ENCODE measurements around the gene GMEB1. TPM values are rescaled to one million over a fixed set of nuclear protein-coding genes. Genes with fewer than 3 reads are reported as not detected.
"Not testable (repeated sequence)": the region's sequence is repeated elsewhere in the genome, so short reads cannot be mapped to it uniquely, and the experiment has no call there.

GMEB1 gene
- total RNA-seq, 4 donors from 2014 or later, result 11.6 to 17.4 (median 14.5) TPM

- no peak overlapping the region for H3K27ac ChIP-seq
- H3K36me3 ChIP-seq, result peaks cover 9% of the 10 kb centered on the region
- H3K9me3 ChIP-seq, result no peaks in the 10 kb centered on the region
- TF ChIP-seq POLR2A (IDR thresholded peaks at IDR 0.05) (no peak), POLR2AphosphoS5 (IDR thresholded peaks at IDR 0.05) (no peak), CTCF (IDR thresholded peaks at IDR 0.05) (no peak), EP300 (IDR thresholded peaks at IDR 0.05) (no peak)
- H3K27me3 ChIP-seq, result no peaks in the 10 kb centered on the region
- DNase-seq (ENCODE audit: low spot score in 2 of 2), result no peak
- peaks cover 4% of the 10 kb centered on the region for H3K4me1 ChIP-seq
- H3K4me3 ChIP-seq, result no peak overlapping the region
Measured at GRCh38 chr1:28719332-28719619, 50.7 kb downstream of the GMEB1 start.

- DNase-seq (ENCODE audit: low spot score in 2 of 2), result no peak
- no peaks in the 10 kb centered on the region for H3K36me3 ChIP-seq
- WGBS, result 55% methylated on average over 5 of the region's 5 CpGs
- H3K4me1 ChIP-seq, result peaks cover 4% of the 10 kb centered on the region
- H3K4me3 ChIP-seq, result no peak overlapping the region
- no peaks in the 10 kb centered on the region for H3K27me3 ChIP-seq
- H3K27ac ChIP-seq, result no peak overlapping the region
- H3K9me3 ChIP-seq, result no peaks in the 10 kb centered on the region
- TF ChIP-seq POLR2A (IDR thresholded peaks at IDR 0.05) (no peak), POLR2AphosphoS5 (IDR thresholded peaks at IDR 0.05) (no peak), CTCF (IDR thresholded peaks at IDR 0.05) (no peak), EP300 (IDR thresholded peaks at IDR 0.05) (no peak)
Measured at GRCh38 chr1:28720376-28720775, 51.8 kb downstream of the GMEB1 start.

- not testable (repeated sequence) for H3K36me3 ChIP-seq; H3K4me1 ChIP-seq; H3K4me3 ChIP-seq; H3K27me3 ChIP-seq; H3K27ac ChIP-seq; DNase-seq (ENCODE audit: low spot score in 2 of 2); H3K9me3 ChIP-seq
- WGBS, result 81% methylated on average over 18 of the region's 18 CpGs
Measured at GRCh38 chr1:28721927-28722326, 53.3 kb downstream of the GMEB1 start.

GRCh38 chr1:28725365-28725764, 56.8 kb downstream of the GMEB1 start:
- not testable (repeated sequence) for H3K36me3 ChIP-seq; H3K4me1 ChIP-seq; DNase-seq (ENCODE audit: low spot score in 2 of 2); H3K27me3 ChIP-seq; H3K27ac ChIP-seq; H3K9me3 ChIP-seq; H3K4me3 ChIP-seq
- 88% methylated on average over 5 of the region's 5 CpGs for WGBS

- H3K27me3 ChIP-seq, result no peaks in the 10 kb centered on the region
- 12% methylated on average over 15 of the region's 15 CpGs for WGBS
- peak overlapping the region; percentile 99 for H3K27ac ChIP-seq
- H3K36me3 ChIP-seq, result peaks cover 17% of the 10 kb centered on the region
- H3K9me3 ChIP-seq, result no peaks in the 10 kb centered on the region
- peaks cover 43% of the 10 kb centered on the region for H3K4me1 ChIP-seq
- TF ChIP-seq POLR2AphosphoS5 (IDR thresholded peaks at IDR 0.05), result no peak
- no peak for TF ChIP-seq POLR2A (IDR thresholded peaks at IDR 0.05)
- TF ChIP-seq CTCF (IDR thresholded peaks at IDR 0.05), result no peak
- no peak for TF ChIP-seq EP300 (IDR thresholded peaks at IDR 0.05)
- no peak for DNase-seq (ENCODE audit: low spot score in 2 of 2)
- peak overlapping the region; percentile 97 for H3K4me3 ChIP-seq
Measured at GRCh38 chr1:28735961-28736449, 67.4 kb downstream of the GMEB1 start.

GRCh38 chr1:28736450-28737306, 68.1 kb downstream of the GMEB1 start, which contains the start of gene YTHDF2:
Gene YTHDF2, plus strand, starts transcription at chr1:28736940. Its CDS starts 181 bp downstream, at chr1:28737121.
- peak; percentile 98 for DNase-seq (ENCODE audit: low spot score in 2 of 2)
- WGBS, result under 1% methylated on average over 58 of the region's 92 CpGs

More at GRCh38 chr1:28736450-28737306, 68.1 kb downstream of the GMEB1 start, which contains the start of gene YTHDF2:
- Histone ChIP-seq H3K27me3 (no peaks in the 10 kb centered on the region), H3K4me1 (peaks cover 50% of the 10 kb centered on the region), H3K27ac (peak within 1 kb of the TSS; percentile 99), H3K4me3 (peak within 1 kb of the TSS; percentile 97), H3K9me3 (no peaks in the 10 kb centered on the region), H3K36me3 (peaks cover 23% of the 10 kb centered on the region)
- peak in 1 of 2 donors; percentile 91 for TF ChIP-seq POLR2A (IDR thresholded peaks at IDR 0.05)
- TF ChIP-seq EP300 (IDR thresholded peaks at IDR 0.05), result no peak
- peak; percentile 83 to 94 for TF ChIP-seq CTCF (IDR thresholded peaks at IDR 0.05)
- peak in 2 of 3 donors; percentile 46 to 63 for TF ChIP-seq POLR2AphosphoS5 (IDR thresholded peaks at IDR 0.05)
